Measurements from ENCODE around the gene CACNA2D4.

The CACNA2D4 gene

GRCh38 chr12:1758887-1759286 is 159.6 kb downstream of the CACNA2D4 start:
- no peaks in the 10 kb centered on the region for H3K36me3 ChIP-seq (ENCODE audit: insufficient read depth)
- no peaks in the 10 kb centered on the region for H4K20me1 ChIP-seq (ENCODE audit: insufficient read depth)
- no peak overlapping the region for H2AFZ ChIP-seq (ENCODE audit: low read depth)
- H3K9ac ChIP-seq: no peak overlapping the region
- TF ChIP-seq CTCF (conservative IDR thresholded peaks at IDR 0.05; ENCODE audit: low read depth, low read length): no peak
- H3K4me2 ChIP-seq: no peak overlapping the region
- H3K27me3 ChIP-seq (ENCODE audit: insufficient read depth, low read depth): no peaks in the 10 kb centered on the region
- no peaks in the 10 kb centered on the region for H3K4me1 ChIP-seq (ENCODE audit: low read depth, poor library complexity, severe bottlenecking)
- no peaks in the 10 kb centered on the region for H3K79me2 ChIP-seq (ENCODE audit: insufficient read depth, low read depth)
- no peak overlapping the region for H3K27ac ChIP-seq
- no peak overlapping the region for H3K4me3 ChIP-seq (IDR thresholded peaks at IDR 0.05; ENCODE audit: insufficient read depth, low read depth, low read length)

GRCh38 chr12:1758376-1758775 is 160.1 kb downstream of the CACNA2D4 start:
- Histone ChIP-seq H3K27me3 (ENCODE audit: insufficient read depth, low read depth) (no peaks in the 10 kb centered on the region), H2AFZ (ENCODE audit: low read depth) (no peak overlapping the region), H3K79me2 (ENCODE audit: insufficient read depth, low read depth) (0 out of 2 replicates have a peak, but pooled peaks cover under 1% of the 10 kb centered on the region), H3K36me3 (ENCODE audit: insufficient read depth) (no peaks in the 10 kb centered on the region), H3K4me1 (ENCODE audit: low read depth, poor library complexity, severe bottlenecking) (no peaks in the 10 kb centered on the region), H3K4me2 (no peak overlapping the region), H3K27ac (no peak overlapping the region), H3K9ac (no peak overlapping the region), H4K20me1 (ENCODE audit: insufficient read depth) (no peaks in the 10 kb centered on the region), H3K4me3 (IDR thresholded peaks at IDR 0.05; ENCODE audit: insufficient read depth, low read depth, low read length) (no peak overlapping the region)
- TF ChIP-seq CTCF (conservative IDR thresholded peaks at IDR 0.05; ENCODE audit: low read depth, low read length): no peak

- no peaks in the 10 kb centered on the region for H4K20me1 ChIP-seq (ENCODE audit: insufficient read depth)
- H3K4me1 ChIP-seq (ENCODE audit: low read depth, poor library complexity, severe bottlenecking): no peaks in the 10 kb centered on the region
- H3K27ac ChIP-seq: no peak overlapping the region
- H3K4me2 ChIP-seq: no peak overlapping the region
- no peak overlapping the region for H3K4me3 ChIP-seq (IDR thresholded peaks at IDR 0.05; ENCODE audit: insufficient read depth, low read depth, low read length)
- no peaks in the 10 kb centered on the region for H3K36me3 ChIP-seq (ENCODE audit: insufficient read depth)
- no peak overlapping the region for H3K9ac ChIP-seq
- no peaks in the 10 kb centered on the region for H3K27me3 ChIP-seq (ENCODE audit: insufficient read depth, low read depth)
- TF ChIP-seq CTCF (conservative IDR thresholded peaks at IDR 0.05; ENCODE audit: low read depth, low read length): no peak
- peaks cover 4% of the 10 kb centered on the region; the same call in 1 of the 2 replicates for H3K79me2 ChIP-seq (ENCODE audit: insufficient read depth, low read depth)
- H2AFZ ChIP-seq (ENCODE audit: low read depth): no peak overlapping the region
Observed at GRCh38 chr12:1750300-1750699, 168.2 kb downstream of the CACNA2D4 start.

GRCh38 chr12:1749019-1749418 is 169.4 kb downstream of the CACNA2D4 start:
- no peaks in the 10 kb centered on the region for H3K4me1 ChIP-seq (ENCODE audit: low read depth, poor library complexity, severe bottlenecking)
- peaks cover 4% of the 10 kb centered on the region; the same call in 1 of the 2 replicates for H3K79me2 ChIP-seq (ENCODE audit: insufficient read depth, low read depth)
- no peak overlapping the region for H3K27ac ChIP-seq
- H3K27me3 ChIP-seq (ENCODE audit: insufficient read depth, low read depth): no peaks in the 10 kb centered on the region
- no peak overlapping the region for H3K4me2 ChIP-seq
- no peaks in the 10 kb centered on the region for H3K36me3 ChIP-seq (ENCODE audit: insufficient read depth)
- no peak for TF ChIP-seq CTCF (conservative IDR thresholded peaks at IDR 0.05; ENCODE audit: low read depth, low read length)
- no peak overlapping the region for H3K4me3 ChIP-seq (IDR thresholded peaks at IDR 0.05; ENCODE audit: insufficient read depth, low read depth, low read length)
- no peak overlapping the region for H2AFZ ChIP-seq (ENCODE audit: low read depth)
- H4K20me1 ChIP-seq (ENCODE audit: insufficient read depth): no peaks in the 10 kb centered on the region
- H3K9ac ChIP-seq: no peak overlapping the region

Data from KMS-11 (cell line).